ENCODE results near the gene SF1. TPM values are rescaled to one million over a fixed set of nuclear protein-coding genes. Genes with fewer than 3 reads are reported as not detected.

The SF1 gene
- total and polyA plus RNA-seq, 10 donors = 54.2 to 585 (median 443) TPM

- peaks cover 2 to 53% (median 14%) of the 10 kb centered on the region in 6 donors for H3K4me1 ChIP-seq
- H3K36me3 ChIP-seq = peaks cover 0 to 81% (median 61%) of the 10 kb centered on the region in 6 donors
- no peak overlapping the region for H3K4me3 ChIP-seq
- H3K27me3 ChIP-seq (replicated peaks in 1 of 7) = no peaks in the 10 kb centered on the region
- H3K9me3 ChIP-seq = no peaks in the 10 kb centered on the region
- H3K27ac ChIP-seq = no peak overlapping the region
- peak; percentile 41 for DNase-seq
- 96 to 98% (median 97%) methylated on average over 10 to 11 of the region's 11 CpGs for WGBS, 5 donors
- intact Hi-C loops (cut with DNase I; ENCODE audit: low total_unique reads) = no loop called here
- TF ChIP-seq POLR2AphosphoS5 (IDR thresholded peaks at IDR 0.05) (peak in 2 of 3 donors; percentile 32 to 71), POLR2A (IDR thresholded peaks at IDR 0.05) (no peak)
Observed at GRCh38 chr11:64728757-64729365, 49.5 kb downstream of the SF1 start.

- intact Hi-C loops (cut with DNase I; ENCODE audit: low total_unique reads) = no loop called here
- H3K27me3 ChIP-seq (replicated peaks in 1 of 7) = peaks cover 0 to 13% (median 9%) of the 10 kb centered on the region in 7 donors
- TF ChIP-seq POLR2AphosphoS5 (IDR thresholded peaks at IDR 0.05) = no peak
- TF ChIP-seq POLR2A (IDR thresholded peaks at IDR 0.05) = no peak
- TF ChIP-seq CTCF (IDR thresholded peaks at IDR 0.05 in 8 of 11, conservative IDR thresholded peaks at IDR 0.05 in 3 of 11) = no peak
- peaks cover 0 to 63% (median 49%) of the 10 kb centered on the region in 6 donors for H3K36me3 ChIP-seq
- H3K4me1 ChIP-seq = peaks cover 6 to 64% (median 26%) of the 10 kb centered on the region in 6 donors
- peak; percentile 40 for DNase-seq
- no peak overlapping the region for H3K27ac ChIP-seq
- H3K9me3 ChIP-seq = no peaks in the 10 kb centered on the region
- 76 to 86% (median 81%) methylated on average over 7 of the region's 7 CpGs for WGBS, 5 donors
- no peak overlapping the region for H3K4me3 ChIP-seq
Observed at GRCh38 chr11:64726867-64727530, 51.3 kb downstream of the SF1 start.

DNA sequence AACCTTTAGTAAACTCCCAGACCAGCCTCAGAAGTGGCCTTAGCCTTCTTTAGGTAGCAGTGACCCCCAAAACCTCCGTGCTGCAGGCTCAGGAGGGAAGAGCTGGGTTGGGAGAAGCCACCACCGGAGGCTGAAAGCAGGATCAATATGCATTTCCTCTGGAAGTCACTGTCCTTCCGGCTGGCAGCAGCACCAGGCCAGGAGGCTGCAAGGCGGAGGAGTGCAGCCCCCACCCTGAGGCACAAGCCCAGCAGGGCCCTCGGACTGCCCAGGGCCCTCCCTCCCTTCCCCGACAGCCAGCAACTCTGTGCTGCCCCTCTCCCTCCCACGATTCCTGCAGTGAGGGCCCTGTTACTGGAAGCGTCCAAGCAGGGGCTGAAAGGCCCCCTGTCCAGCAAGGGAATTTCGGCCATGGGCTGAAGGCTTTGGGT lies 52.1 kb downstream of the SF1 start:
- Histone ChIP-seq H3K27ac (peak overlapping the region in 3 of 8 donors; percentile 13 to 36 (median 33)), H3K4me1 (peaks cover 6 to 61% (median 26%) of the 10 kb centered on the region in 6 donors), H3K4me3 (no peak overlapping the region), H3K36me3 (peaks cover 0 to 55% (median 41%) of the 10 kb centered on the region in 6 donors), H3K9me3 (no peaks in the 10 kb centered on the region), H3K27me3 (replicated peaks in 1 of 7) (peaks cover 0 to 21% (median 16%) of the 10 kb centered on the region in 7 donors)
- intact Hi-C loops (cut with DNase I; ENCODE audit: low total_unique reads) = no loop called here
- 44 to 65% (median 50%) methylated on average over 4 to 9 of the region's 9 CpGs for WGBS, 5 donors
- DNase-seq = peak; percentile 69
- TF ChIP-seq POLR2A (IDR thresholded peaks at IDR 0.05) = no peak
- TF ChIP-seq POLR2AphosphoS5 (IDR thresholded peaks at IDR 0.05) = peak in 2 of 3 donors; percentile 34 to 76
- TF ChIP-seq CTCF (IDR thresholded peaks at IDR 0.05 in 8 of 11, conservative IDR thresholded peaks at IDR 0.05 in 3 of 11) = no peak

DNA sequence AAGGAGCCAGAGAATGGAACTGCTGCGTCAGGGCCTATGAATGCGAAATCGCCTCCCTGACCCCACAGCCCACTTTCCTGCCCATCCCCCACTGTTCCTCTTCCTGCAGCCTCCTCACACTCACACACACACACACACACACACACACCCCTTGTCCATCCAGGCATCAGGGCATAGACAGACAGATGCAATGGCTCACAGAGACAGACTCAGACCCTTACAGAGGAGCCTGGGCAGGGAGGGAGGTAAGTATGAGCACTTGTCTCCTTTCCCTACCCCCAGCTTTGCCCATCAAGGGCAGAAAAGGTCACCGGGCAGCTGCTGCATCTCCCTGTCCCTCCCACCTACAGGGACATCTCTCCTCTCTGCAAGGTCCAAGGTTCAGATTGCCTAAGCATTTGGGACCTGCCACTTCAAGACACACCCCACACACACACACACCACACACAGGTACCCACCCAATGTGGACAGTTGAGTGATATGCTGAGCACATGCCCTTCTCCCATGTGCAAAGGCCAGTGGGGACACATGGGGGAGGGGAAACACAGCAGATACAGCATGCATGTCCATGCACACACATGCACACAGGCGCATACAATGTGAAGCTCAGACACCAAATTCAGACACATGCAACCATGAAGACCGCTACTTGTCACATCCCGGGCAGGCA lies 53.3 kb downstream of the SF1 start:
- DNase-seq = peak; percentile 48
- WGBS, 5 donors = 56 to 85% (median 62%) methylated on average over 4 to 7 of the region's 7 CpGs
- H3K9me3 ChIP-seq = no peaks in the 10 kb centered on the region

More for the DNA sequence above, 53.3 kb downstream of the SF1 start:
- peak in 2 of 3 donors; percentile 29 to 72 for TF ChIP-seq POLR2AphosphoS5 (IDR thresholded peaks at IDR 0.05)
- TF ChIP-seq POLR2A (IDR thresholded peaks at IDR 0.05) = no peak
- H3K4me1 ChIP-seq = peaks cover 6 to 53% (median 22%) of the 10 kb centered on the region in 6 donors
- no peak overlapping the region for H3K4me3 ChIP-seq
- intact Hi-C loops (cut with DNase I; ENCODE audit: low total_unique reads) = no loop called here
- no peak overlapping the region for H3K27ac ChIP-seq
- peaks cover 0 to 43% (median 29%) of the 10 kb centered on the region in 6 donors for H3K36me3 ChIP-seq
- H3K27me3 ChIP-seq (replicated peaks in 1 of 7) = peaks cover 0 to 33% (median 16%) of the 10 kb centered on the region in 7 donors
